Stimulated activated CD8-positive, alpha-beta memory T cell treated with anti-CD3 and anti-CD28 coated beads, Interleukin-2, amount 100 ng/mL, for 48 hours (primary cell): ENCODE results near the gene SSC5D.
"Not testable (repeated sequence)": the region's sequence is repeated elsewhere in the genome, so short reads cannot be mapped to it uniquely, and the experiment has no call there.

Experiments
- DNase-seq, 2 donors: peaks; one replicate each; pipeline ENCODE4 v3.0.0-alpha.2; 2020; ENCODE audit warnings: low read depth in 2 of 2

SSC5D gene

GRCh38 chr19:55486971-55487923, 989 bp upstream of the SSC5D start:
- peak; percentile 37 to 45 for DNase-seq

GRCh38 chr19:55488986-55489710, 912 bp downstream of the SSC5D start:
- no peak for DNase-seq

GRCh38 chr19:55489711-55490477, 1.7 kb downstream of the SSC5D start:
- DNase-seq, result no peak

GRCh38 chr19:55490478-55491432, 2.5 kb downstream of the SSC5D start:
- no peak for DNase-seq

- DNase-seq, result no peak
Measured at GRCh38 chr19:55491546-55492360, 3.5 kb downstream of the SSC5D start.

- DNase-seq, result no peak
Measured at GRCh38 chr19:55492362-55492944, 4.2 kb downstream of the SSC5D start.

- no peak for DNase-seq
Measured at GRCh38 chr19:55493052-55493644, 4.9 kb downstream of the SSC5D start.

- DNase-seq, result no peak
Measured at GRCh38 chr19:55493645-55494171, 5.5 kb downstream of the SSC5D start.

GRCh38 chr19:55494172-55494761, 6.0 kb downstream of the SSC5D start:
- no peak for DNase-seq

- no peak for DNase-seq
Measured at GRCh38 chr19:55495646-55496349, 7.6 kb downstream of the SSC5D start.

- not testable (repeated sequence) for DNase-seq
Measured at GRCh38 chr19:55496820-55497219, 8.6 kb downstream of the SSC5D start.

- no peak for DNase-seq
Measured at GRCh38 chr19:55497763-55498162, 9.5 kb downstream of the SSC5D start.

GRCh38 chr19:55498246-55498840, 10.1 kb downstream of the SSC5D start:
- no peak for DNase-seq

- DNase-seq, result no peak
Measured at GRCh38 chr19:55500368-55500952, 12.2 kb downstream of the SSC5D start.

GRCh38 chr19:55502197-55502952, 14.1 kb downstream of the SSC5D start:
- DNase-seq, result no peak

GRCh38 chr19:55503157-55503501, 14.9 kb downstream of the SSC5D start:
- no peak for DNase-seq
